SK-N-SH (cell line): ENCODE results near the gene C19orf47. TPM values are rescaled to one million over a fixed set of nuclear protein-coding genes. Genes with fewer than 3 reads are reported as not detected.

Source experiments
- CTCF ChIA-PET: fragments of 300-600, 350-600 bp; formaldehyde crosslinking; extraction: SDS; loops from one replicate; lab custom pipeline; 2021; lab: Yijun Ruan, JAX
- POLR2A ChIA-PET: fragments of 350-600 bp; sonication (Branson Sonifier 250); formaldehyde crosslinking; extraction: SDS; loops from one replicate; lab custom pipeline; 2020; ENCODE audit warnings: antibody characterized with exemption, inconsistent platforms; lab: Yijun Ruan, JAX
- DNase-seq: peaks from one replicate; pipeline ENCODE4 v3.0.0; 2012
- H2AFZ ChIP-seq: fragments of 200-600 bp; sonication (generic); 2 replicates; pipeline ENCODE4 v1.8.1; 2016; ENCODE audit warnings: antibody characterized with exemption, mild to moderate bottlenecking, low read depth
- H3F3A ChIP-seq: fragments of 200-600 bp; sonication (generic); replicated peaks from 2 replicates; pipeline ENCODE3; 2016; ENCODE audit warnings: antibody characterized with exemption, mild to moderate bottlenecking; ENCODE audit not compliant: insufficient read depth
- H3K27ac ChIP-seq, 2 experiments: fragments of 200-500 bp in 1 of 2; fragments of 200-600 bp in 1 of 2; sonication (Bioruptor generic) in 1 of 2; sonication (generic), shearing (Covaris generic) in 1 of 2; 2 replicates each; pipeline versions ENCODE4 v1.5.1 to v1.6.1; 2014 to 2016; ENCODE audit warnings: low read depth in 2 of 2, inconsistent platforms in 1 of 2, low read length in 1 of 2, mild to moderate bottlenecking in 1 of 2, mixed read lengths in 1 of 2
- H3K27me3 ChIP-seq: fragments of 200-600 bp; sonication (generic), shearing (Covaris generic); 2 replicates; pipeline ENCODE4 v1.6.1; 2016; ENCODE audit warnings: mixed run types; ENCODE audit not compliant: insufficient read depth
- H3K36me3 ChIP-seq, 2 experiments: fragments of 200-500 bp in 1 of 2; fragments of 200-600 bp in 1 of 2; sonication (Bioruptor generic) in 1 of 2; sonication (generic) in 1 of 2; replicated peaks in 1 of 2; 2 replicates each; pipeline versions ENCODE3 to v1.5.1; 2014 to 2016; ENCODE audit warnings: low read length in 1 of 2, mild to moderate bottlenecking in 1 of 2; ENCODE audit not compliant: insufficient read depth in 2 of 2, control insufficient read depth in 1 of 2
- H3K4me1 ChIP-seq, 2 experiments: fragments of 200-500 bp in 1 of 2; fragments of 200-600 bp in 1 of 2; sonication (Bioruptor generic) in 1 of 2; sonication (generic), shearing (Covaris generic) in 1 of 2; 2 replicates each; pipeline versions ENCODE4 v1.5.1 to v1.6.1; 2014 to 2016; ENCODE audit warnings: low read depth in 1 of 2, low read length in 1 of 2, mixed run types in 1 of 2; ENCODE audit not compliant: insufficient read depth in 2 of 2, control insufficient read depth in 1 of 2
- H3K4me2 ChIP-seq: fragments of 200-600 bp; sonication (generic), shearing (Covaris generic); 2 replicates; pipeline ENCODE4 v1.6.1; 2017; ENCODE audit warnings: mixed run types
- H3K4me3 ChIP-seq, 2 experiments: fragments of 200-500 bp in 1 of 2; fragments of 200-600 bp in 1 of 2; sonication (Bioruptor generic) in 1 of 2; sonication (generic), shearing (Covaris generic) in 1 of 2; 2 replicates each; pipeline versions ENCODE4 v1.5.1 to v1.8.1; 2014 to 2016; ENCODE audit warnings: low read depth in 2 of 2, inconsistent platforms in 1 of 2, low read length in 1 of 2, mild to moderate bottlenecking in 1 of 2, mixed read lengths in 1 of 2, moderate library complexity in 1 of 2
- H3K79me2 ChIP-seq: fragments of 200-600 bp; sonication (generic); 2 replicates; pipeline ENCODE4 v1.8.1; 2017; ENCODE audit warnings: mild to moderate bottlenecking; ENCODE audit not compliant: insufficient read depth
- H3K9ac ChIP-seq: fragments of 200-600 bp; sonication (generic); 2 replicates; pipeline ENCODE4 v1.6.1; 2017; ENCODE audit warnings: mixed run types
- H3K9me2 ChIP-seq: fragments of 200-600 bp; sonication (generic); 2 replicates; pipeline ENCODE4 v1.6.1; 2017; ENCODE audit warnings: mixed run types
- H3K9me3 ChIP-seq: fragments of 200-600 bp; sonication (generic); 2 replicates; pipeline ENCODE4 v1.6.1; 2017; ENCODE audit warnings: mixed run types, mild to moderate bottlenecking, moderate library complexity
- H4K20me1 ChIP-seq: fragments of 200-600 bp; sonication (generic); 2 replicates; pipeline ENCODE4 v1.6.1; 2017; ENCODE audit warnings: mild to moderate bottlenecking, mixed run types; ENCODE audit not compliant: insufficient read depth
- CHD2 ChIP-seq: fragments of 150-350 bp; IDR thresholded peaks from 2 replicates; pipeline ENCODE4 v1.6.1; 2018; ENCODE audit warnings: low read length; ENCODE audit not compliant: partially characterized antibody
- ELF1 ChIP-seq: IDR thresholded peaks from 2 replicates; pipeline ENCODE4 v1.4.0; 2012
- FOSL2 ChIP-seq: IDR thresholded peaks from 2 replicates; pipeline ENCODE4 v1.4.0; 2012; ENCODE audit warnings: low read depth, mild to moderate bottlenecking, moderate library complexity, borderline replicate concordance
- FOXJ3 ChIP-seq: sonication (generic); formaldehyde crosslinking; IDR thresholded peaks from 2 replicates; pipeline ENCODE4 v1.5.1; 2020; ENCODE audit warnings: mild to moderate bottlenecking, missing genetic modification reagents
- GABPA ChIP-seq: IDR thresholded peaks from 2 replicates; pipeline ENCODE4 v1.4.0; 2012; ENCODE audit warnings: low read depth, mild to moderate bottlenecking
- MEF2A ChIP-seq: IDR thresholded peaks from 2 replicates; pipeline ENCODE4 v1.4.0; 2012; ENCODE audit warnings: low read depth, borderline replicate concordance
- MXI1 ChIP-seq: IDR thresholded peaks from 2 replicates; pipeline ENCODE4 v1.6.1; 2012; ENCODE audit warnings: mild to moderate bottlenecking, low read depth, low read length, improper control_type of control experiment
- NFIC ChIP-seq: IDR thresholded peaks from 2 replicates; pipeline ENCODE4 v1.4.0; 2012; ENCODE audit warnings: borderline replicate concordance
- NRF1 ChIP-seq: IDR thresholded peaks from 2 replicates; pipeline ENCODE4 v1.6.1; 2012; ENCODE audit warnings: low read depth, mild to moderate bottlenecking, low read length
- SIN3A ChIP-seq: IDR thresholded peaks from 2 replicates; pipeline ENCODE4 v1.6.1; 2012; ENCODE audit warnings: low read depth, mild to moderate bottlenecking, low read length, moderate library complexity, borderline replicate concordance
- SMC3 ChIP-seq: IDR thresholded peaks from 2 replicates; pipeline ENCODE4 v1.6.1; 2012; ENCODE audit warnings: low read depth, low read length, improper control_type of control experiment
- TEAD4 ChIP-seq: IDR thresholded peaks from 2 replicates; pipeline ENCODE4 v1.4.0; 2012; ENCODE audit warnings: mild to moderate bottlenecking, borderline replicate concordance; ENCODE audit not compliant: insufficient read depth
- YY1 ChIP-seq: IDR thresholded peaks from 2 replicates; pipeline ENCODE4 v1.4.0; 2012; ENCODE audit warnings: low read depth, mild to moderate bottlenecking
- WGBS: methylation state at CpG from one replicate; pipeline ENCODE4 v1.1.6; 2017; ENCODE audit warnings: low lambda C conversion rate; 5-methylcytosine and 5-hydroxymethylcytosine counted together
- polyA plus RNA-seq, 3 experiments: library from polyadenylated mRNA; depleted of rRNA; stranded (reverse); fragments of >200 nt; gene quantifications; 2 replicates each; pipeline ENCODE4 v1.2.3, GENCODE V29; 2012
- TF ChIP-seq, protein P1 (sequence below): IDR thresholded peaks from 2 replicates; pipeline ENCODE4; 2012
- TF ChIP-seq, protein P2 (sequence below): IDR thresholded peaks from 2 replicates; pipeline ENCODE4 v1.4.0; 2012; ENCODE audit warnings: low read depth
- TF ChIP-seq, protein P3 (sequence below): IDR thresholded peaks from 2 replicates; pipeline ENCODE4 v1.4.0; 2012; ENCODE audit warnings: low read depth, borderline replicate concordance

Gene C19orf47
- polyA plus RNA-seq, 1 of the 3 experiments (the other 2 are of a cell fraction): 17.2 TPM

DNA sequence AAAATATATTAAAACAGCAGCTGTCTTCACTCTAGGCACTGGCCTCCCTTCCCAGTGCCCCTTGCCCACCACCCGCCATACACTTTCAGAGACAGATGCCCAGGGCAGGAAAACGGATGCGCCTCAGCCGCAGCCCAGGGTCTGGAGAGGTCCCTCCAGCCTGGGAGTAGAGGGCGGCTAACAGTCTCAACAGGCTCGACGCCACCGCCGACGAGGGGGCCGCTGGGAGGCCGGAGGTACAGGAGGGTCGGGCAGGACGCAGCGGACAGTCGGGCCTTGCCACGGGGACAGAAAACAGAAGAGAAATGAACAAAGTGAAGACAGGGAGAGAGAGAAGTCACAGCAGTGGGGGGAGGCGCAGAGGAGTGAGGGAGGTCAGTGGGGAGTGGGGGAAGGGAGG, 27.1 kb downstream of the C19orf47 start:
- H3K79me2 ChIP-seq: no peaks in the 10 kb centered on the region
- CTCF ChIA-PET: interaction anchor here (1.4 kb wide), 1 partner anchor 16 kb away, joined by 3 read pairs; no protein-coding TSS in a partner anchor
- H3K4me3 ChIP-seq: no peak overlapping the region
- WGBS: 97% methylated on average over 18 of the region's 18 CpGs
- H3K4me2 ChIP-seq: no peak overlapping the region
- TF ChIP-seq MEF2A: no peak
- TF ChIP-seq YY1: no peak
- TF ChIP-seq, protein P1, sequence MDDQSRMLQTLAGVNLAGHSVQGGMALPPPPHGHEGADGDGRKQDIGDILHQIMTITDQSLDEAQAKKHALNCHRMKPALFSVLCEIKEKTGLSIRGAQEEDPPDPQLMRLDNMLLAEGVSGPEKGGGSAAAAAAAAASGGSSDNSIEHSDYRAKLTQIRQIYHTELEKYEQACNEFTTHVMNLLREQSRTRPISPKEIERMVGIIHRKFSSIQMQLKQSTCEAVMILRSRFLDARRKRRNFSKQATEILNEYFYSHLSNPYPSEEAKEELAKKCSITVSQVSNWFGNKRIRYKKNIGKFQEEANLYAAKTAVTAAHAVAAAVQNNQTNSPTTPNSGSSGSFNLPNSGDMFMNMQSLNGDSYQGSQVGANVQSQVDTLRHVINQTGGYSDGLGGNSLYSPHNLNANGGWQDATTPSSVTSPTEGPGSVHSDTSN: no peak
- TF ChIP-seq FOSL2: no peak
- TF ChIP-seq GABPA: no peak
- no peak for TF ChIP-seq CHD2
- TF ChIP-seq, protein P2, sequence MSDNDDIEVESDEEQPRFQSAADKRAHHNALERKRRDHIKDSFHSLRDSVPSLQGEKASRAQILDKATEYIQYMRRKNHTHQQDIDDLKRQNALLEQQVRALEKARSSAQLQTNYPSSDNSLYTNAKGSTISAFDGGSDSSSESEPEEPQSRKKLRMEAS: no peak
- no peak for TF ChIP-seq SMC3
- H3K9me2 ChIP-seq: no peaks in the 10 kb centered on the region
- no peaks in the 10 kb centered on the region for H3F3A ChIP-seq
- no peaks in the 10 kb centered on the region for H4K20me1 ChIP-seq
- H3K9ac ChIP-seq: no peak overlapping the region
- H3K27me3 ChIP-seq: no peaks in the 10 kb centered on the region
- no peaks in the 10 kb centered on the region for H3K9me3 ChIP-seq
- H3K4me1 ChIP-seq: peaks cover 0 to 4% of the 10 kb centered on the region in 2 experiments; a peak in 1 of 4 replicates
- no peak overlapping the region for H2AFZ ChIP-seq
- POLR2A ChIA-PET: no interaction called here
- DNase-seq: no peak
- no peak overlapping the region for H3K27ac ChIP-seq
- H3K36me3 ChIP-seq: peaks cover 5 to 39% of the 10 kb centered on the region in 2 experiments

DNA sequence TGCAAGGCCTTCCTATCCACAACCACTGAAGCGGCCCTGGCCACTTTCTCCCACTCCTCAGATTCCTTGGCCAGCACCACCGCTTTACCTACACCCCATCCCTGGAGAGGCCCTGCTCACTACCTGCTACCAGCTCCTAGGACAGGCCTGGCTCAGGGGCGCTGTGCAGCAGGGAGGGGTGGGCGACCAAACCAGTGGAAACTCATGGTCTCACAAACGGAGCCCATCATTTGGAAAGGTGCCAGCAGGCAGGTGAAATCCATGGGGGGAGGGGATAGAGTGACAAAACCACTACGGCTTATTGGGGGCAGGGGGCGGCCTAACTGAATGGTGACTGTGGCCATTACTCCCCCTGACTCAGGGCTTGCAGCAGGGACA, 27.6 kb downstream of the C19orf47 start:
- no peak for TF ChIP-seq SIN3A
- no peak for TF ChIP-seq YY1
- TF ChIP-seq ELF1: no peak
- TF ChIP-seq, protein P2: no peak
- TF ChIP-seq MXI1: no peak
- TF ChIP-seq CHD2: no peak
- TF ChIP-seq, protein P1: no peak
- no peak for TF ChIP-seq FOXJ3
- TF ChIP-seq FOSL2: no peak
- no peak for TF ChIP-seq SMC3
- TF ChIP-seq TEAD4: no peak
- TF ChIP-seq NFIC: no peak
- no peak for TF ChIP-seq NRF1
- TF ChIP-seq, protein P3, sequence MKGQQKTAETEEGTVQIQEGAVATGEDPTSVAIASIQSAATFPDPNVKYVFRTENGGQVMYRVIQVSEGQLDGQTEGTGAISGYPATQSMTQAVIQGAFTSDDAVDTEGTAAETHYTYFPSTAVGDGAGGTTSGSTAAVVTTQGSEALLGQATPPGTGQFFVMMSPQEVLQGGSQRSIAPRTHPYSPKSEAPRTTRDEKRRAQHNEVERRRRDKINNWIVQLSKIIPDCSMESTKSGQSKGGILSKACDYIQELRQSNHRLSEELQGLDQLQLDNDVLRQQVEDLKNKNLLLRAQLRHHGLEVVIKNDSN: no peak
- H3K27ac ChIP-seq: no peak overlapping the region

More for the DNA sequence above, 27.6 kb downstream of the C19orf47 start:
- WGBS: 89% methylated on average over 7 of the region's 7 CpGs
- no peaks in the 10 kb centered on the region for H3K27me3 ChIP-seq
- ChIA-PET CTCF (interaction anchor here (0.8 kb wide), 1 partner anchor 15 kb away, joined by 3 read pairs; no protein-coding TSS in a partner anchor), POLR2A (no interaction called here)
- no peak for DNase-seq
- no peaks in the 10 kb centered on the region for H4K20me1 ChIP-seq
- H3K4me2 ChIP-seq: no peak overlapping the region
- H3F3A ChIP-seq: no peaks in the 10 kb centered on the region
- H2AFZ ChIP-seq: no peak overlapping the region
- H3K36me3 ChIP-seq: peaks cover 5 to 37% of the 10 kb centered on the region in 2 experiments
- H3K9me2 ChIP-seq: no peaks in the 10 kb centered on the region
- H3K4me1 ChIP-seq: peaks cover 0 to 5% of the 10 kb centered on the region in 2 experiments; a peak in 1 of 4 replicates
- H3K79me2 ChIP-seq: no peaks in the 10 kb centered on the region
- no peaks in the 10 kb centered on the region for H3K9me3 ChIP-seq
- no peak overlapping the region for H3K9ac ChIP-seq
- no peak overlapping the region for H3K4me3 ChIP-seq
